Urinary bladder (tissue), 4 donors: ENCODE data around the gene RASAL3. TPM values are rescaled to one million over a fixed set of nuclear protein-coding genes. Genes with fewer than 3 reads are reported as not detected.
A peak's percentile ranks its signal among the peaks of the same experiment; 100 is the strongest.
"Not testable (repeated sequence)": the region's sequence is repeated elsewhere in the genome, so short reads cannot be mapped to it uniquely, and the experiment has no call there.

Source experiments
- DNase-seq: peaks from one replicate; pipeline ENCODE4 v3.0.0-alpha.2; 2015; ENCODE audit errors: extremely low spot score
- H3K27ac ChIP-seq: one replicate; pipeline ENCODE4 v1.5.1; 2013; ENCODE audit warnings: low read depth, mild to moderate bottlenecking, moderate library complexity
- H3K36me3 ChIP-seq: one replicate; pipeline ENCODE4 v1.6.1; 2013; ENCODE audit warnings: mild to moderate bottlenecking, moderate library complexity; ENCODE audit not compliant: insufficient read depth
- H3K4me1 ChIP-seq: one replicate; pipeline ENCODE4 v1.6.1; 2013; ENCODE audit warnings: mild to moderate bottlenecking, moderate library complexity; ENCODE audit not compliant: insufficient read depth
- H3K4me3 ChIP-seq: one replicate; pipeline ENCODE4 v1.5.1; 2013; ENCODE audit warnings: low read depth, low read length
- WGBS: extraction: QIAGEN DNeasy Blood & Tissue Kit; methylation state at CpG from one replicate; pipeline ENCODE4 v1.1.7; 2013; 5-methylcytosine and 5-hydroxymethylcytosine counted together
- polyA plus RNA-seq: library from polyadenylated mRNA; stranded (reverse); fragments of 200-250 nt; gene quantifications from one replicate; pipeline ENCODE4 v1.2.3, GENCODE V29; 2013
- total RNA-seq: library from RNA; depleted of rRNA; stranded (reverse); fragments of >200 nt; gene quantifications from one replicate; pipeline ENCODE4 v1.2.3, GENCODE V29; 2014
- donor health status: healthy with polysubstance abuse.
- donor health status: healthy.

Gene RASAL3
- total and polyA plus RNA-seq, 2 donors = 0.85 to 1.8 TPM

GRCh38 chr19:15487038-15487437 is 22.7 kb upstream of the RASAL3 start:
- Histone ChIP-seq H3K4me3 (no peak overlapping the region), H3K36me3 (no peaks in the 10 kb centered on the region), H3K27ac (no peak overlapping the region), H3K4me1 (no peaks in the 10 kb centered on the region)
- 91% methylated on average over 4 of the region's 4 CpGs for WGBS
- DNase-seq = no peak

- H3K36me3 ChIP-seq, H3K4me1 ChIP-seq, H3K27ac ChIP-seq, H3K4me3 ChIP-seq, DNase-seq: not testable (repeated sequence)
- 41% methylated on average over 5 of the region's 5 CpGs for WGBS
Measured at GRCh38 chr19:15485768-15486167, 21.4 kb upstream of the RASAL3 start.

GRCh38 chr19:15480996-15481395 is 16.7 kb upstream of the RASAL3 start:
- not testable (repeated sequence) for H3K4me1 ChIP-seq, H3K4me3 ChIP-seq, DNase-seq, H3K27ac ChIP-seq, H3K36me3 ChIP-seq
- 87% methylated on average over 7 of the region's 7 CpGs for WGBS

- Histone ChIP-seq H3K4me1 (no peaks in the 10 kb centered on the region), H3K27ac (no peak within 1 kb of the TSS), H3K36me3 (no peaks in the 10 kb centered on the region), H3K4me3 (no peak within 1 kb of the TSS)
- DNase-seq = no peak
- WGBS = 60% methylated on average over 16 of the region's 16 CpGs
Measured at GRCh38 chr19:15479391-15480345, 15.3 kb upstream of the RASAL3 start, which contains the start of gene PGLYRP2. Gene PGLYRP2 (minus strand): TSS chr19:15479501. CDS start chr19:15479371, 130 bp downstream.

- no peak for DNase-seq
- H3K4me1 ChIP-seq = no peaks in the 10 kb centered on the region
- H3K27ac ChIP-seq = no peak overlapping the region
- WGBS = 63% methylated on average over 5 of the region's 5 CpGs
- no peak overlapping the region for H3K4me3 ChIP-seq
- no peaks in the 10 kb centered on the region for H3K36me3 ChIP-seq
Measured at GRCh38 chr19:15476325-15476724, 12.0 kb upstream of the RASAL3 start.

- Histone ChIP-seq H3K4me3 (no peak overlapping the region), H3K36me3 (no peaks in the 10 kb centered on the region), H3K4me1 (no peaks in the 10 kb centered on the region), H3K27ac (no peak overlapping the region)
- WGBS = 92% methylated on average over 10 of the region's 10 CpGs
- no peak for DNase-seq
Measured at GRCh38 chr19:15475611-15476010, 11.3 kb upstream of the RASAL3 start.

- WGBS = 78% methylated on average over 4 of the region's 4 CpGs
Measured at GRCh38 chr19:15475169-15475568, 10.8 kb upstream of the RASAL3 start.

GRCh38 chr19:15473821-15474220 is 9.5 kb upstream of the RASAL3 start:
- not testable (repeated sequence) for H3K36me3 ChIP-seq, H3K27ac ChIP-seq, H3K4me1 ChIP-seq, H3K4me3 ChIP-seq, DNase-seq
- WGBS = 72% methylated on average over 4 of the region's 4 CpGs

More at GRCh38 chr19:15475169-15475568, 10.8 kb upstream of the RASAL3 start:
- H3K27ac ChIP-seq = no peak overlapping the region
- DNase-seq = no peak
- no peak overlapping the region for H3K4me3 ChIP-seq
- no peaks in the 10 kb centered on the region for H3K36me3 ChIP-seq
- H3K4me1 ChIP-seq = no peaks in the 10 kb centered on the region

GRCh38 chr19:15471639-15472101 is 7.3 kb upstream of the RASAL3 start:
- Histone ChIP-seq H3K4me3 (no peak overlapping the region), H3K36me3 (no peaks in the 10 kb centered on the region), H3K4me1 (no peaks in the 10 kb centered on the region), H3K27ac (no peak overlapping the region)
- no peak for DNase-seq
- WGBS = 52% methylated on average over 31 of the region's 31 CpGs

GRCh38 chr19:15469513-15470297 is 5.4 kb upstream of the RASAL3 start:
- peak overlapping the region; percentile 14 for H3K4me3 ChIP-seq
- whole genome bisulfite sequencing = 3% methylated on average over 65 of the region's 65 CpGs

GRCh38 chr19:15468675-15469512 is 4.5 kb upstream of the RASAL3 start:
- WGBS = 58% methylated on average over 12 of the region's 12 CpGs
- H3K4me1 ChIP-seq = no peaks in the 10 kb centered on the region
- no peak overlapping the region for H3K4me3 ChIP-seq
- no peaks in the 10 kb centered on the region for H3K36me3 ChIP-seq
- no peak for DNase-seq
- H3K27ac ChIP-seq = no peak overlapping the region

More at GRCh38 chr19:15469513-15470297, 5.4 kb upstream of the RASAL3 start:
- Histone ChIP-seq H3K36me3 (no peaks in the 10 kb centered on the region), H3K4me1 (no peaks in the 10 kb centered on the region), H3K27ac (no peak overlapping the region)
- DNase-seq = no peak

- no peak overlapping the region for H3K27ac ChIP-seq
- no peak for DNase-seq
- WGBS = 80% methylated on average over 6 of the region's 6 CpGs
Measured at GRCh38 chr19:15467734-15468214, 3.4 kb upstream of the RASAL3 start.

More at GRCh38 chr19:15467734-15468214, 3.4 kb upstream of the RASAL3 start:
- no peaks in the 10 kb centered on the region for H3K36me3 ChIP-seq
- no peaks in the 10 kb centered on the region for H3K4me1 ChIP-seq
- H3K4me3 ChIP-seq = no peak overlapping the region
